Natural killer cell (primary cell): ENCODE measurements around the gene FAM227B. TPM values are rescaled to one million over a fixed set of nuclear protein-coding genes. Genes with fewer than 3 reads are reported as not detected.

Source experiments
- ATAC-seq, 3 donors: fragments of 150-1000 bp in 2 of 3; fragments of 200-7000 bp in 1 of 3; cut with Tn5 transposase; 1 replicate in 1 of 3; 2 replicates in 2 of 3; pipeline ENCODE4 v1.10.0; 2021; ENCODE audit warnings: mild to moderate bottlenecking in 2 of 3, moderate library complexity in 2 of 3
- DNase-seq, 2 donors: peaks; one replicate each; pipeline versions ENCODE4 v3.0.0 to v3.0.0-alpha.2; 2013 to 2021; ENCODE audit warnings: mixed read lengths in 1 of 2
- H3K27ac ChIP-seq: one replicate; pipeline ENCODE4 v1.5.1; 2013; ENCODE audit warnings: mild to moderate bottlenecking, low read length
- H3K27me3 ChIP-seq: one replicate; pipeline ENCODE4 v1.6.1; 2013; ENCODE audit warnings: low read length; ENCODE audit not compliant: control insufficient read depth, insufficient read depth
- H3K36me3 ChIP-seq: one replicate; pipeline ENCODE4 v1.6.1; 2013; ENCODE audit warnings: low read length; ENCODE audit not compliant: control insufficient read depth, insufficient read depth
- H3K4me1 ChIP-seq: one replicate; pipeline ENCODE4 v1.6.1; 2013; ENCODE audit warnings: low read length; ENCODE audit not compliant: control insufficient read depth, insufficient read depth
- H3K4me3 ChIP-seq: one replicate; pipeline ENCODE4 v1.5.1; 2013; ENCODE audit warnings: low read length
- H3K9me3 ChIP-seq: one replicate; pipeline ENCODE4 v1.6.1; 2013; ENCODE audit warnings: low read length; ENCODE audit not compliant: control insufficient read depth, insufficient read depth
- H3K27ac Mint-ChIP-seq, 2 donors: one replicate each; pipeline ENCODE4 v1.8.0; 2022; ENCODE audit warnings: mild to moderate bottlenecking in 2 of 2, mixed read lengths in 2 of 2, moderate library complexity in 1 of 2
- H3K27me3 Mint-ChIP-seq, 2 donors: one replicate each; pipeline ENCODE4 v1.8.0; 2022; ENCODE audit warnings: low read depth in 2 of 2, mixed read lengths in 2 of 2
- H3K36me3 Mint-ChIP-seq: one replicate; pipeline ENCODE4 v1.8.0; 2022; ENCODE audit warnings: mixed read lengths
- H3K4me1 Mint-ChIP-seq, 2 donors: one replicate each; pipeline ENCODE4 v1.8.0; 2022; ENCODE audit warnings: mixed read lengths in 2 of 2
- H3K4me3 Mint-ChIP-seq: one replicate; pipeline ENCODE4 v1.8.0; 2022; ENCODE audit warnings: mild to moderate bottlenecking, moderate library complexity, mixed read lengths
- H3K9me3 Mint-ChIP-seq, 2 donors: one replicate each; pipeline ENCODE4 v1.8.0; 2022; ENCODE audit warnings: mixed read lengths in 2 of 2
- CTCF ChIP-seq: fragments of 200-600 bp; IDR thresholded peaks from one replicate; pipeline ENCODE4 v1.8.0; 2022; ENCODE audit warnings: antibody characterized with exemption
- WGBS: methylation state at CpG from one replicate; pipeline ENCODE4 v1.1.7; 2013; ENCODE audit warnings: missing lambda C conversion rate; ENCODE audit not compliant: insufficient coverage; 5-methylcytosine and 5-hydroxymethylcytosine counted together
- intact Hi-C: fragments of 100-400 bp; cut with micrococcal nuclease; formaldehyde crosslinking; loops from one replicate; pipeline ENCODE4 v1.14.2; 2022
- total RNA-seq, 4 donors: library from RNA; stranded (reverse); fragments of 120-200 nt in 1 of 4; gene quantifications; one replicate each; pipeline versions ENCODE4 v1.2.3 to v1.2.4, GENCODE V29; 2013 to 2022

FAM227B gene
- total RNA-seq, 3 donors from 2014 or later (not counting 1 experiment from before 2014, with no cell fraction given), result 3.8 to 5.0 (median 4.9) TPM

DNA sequence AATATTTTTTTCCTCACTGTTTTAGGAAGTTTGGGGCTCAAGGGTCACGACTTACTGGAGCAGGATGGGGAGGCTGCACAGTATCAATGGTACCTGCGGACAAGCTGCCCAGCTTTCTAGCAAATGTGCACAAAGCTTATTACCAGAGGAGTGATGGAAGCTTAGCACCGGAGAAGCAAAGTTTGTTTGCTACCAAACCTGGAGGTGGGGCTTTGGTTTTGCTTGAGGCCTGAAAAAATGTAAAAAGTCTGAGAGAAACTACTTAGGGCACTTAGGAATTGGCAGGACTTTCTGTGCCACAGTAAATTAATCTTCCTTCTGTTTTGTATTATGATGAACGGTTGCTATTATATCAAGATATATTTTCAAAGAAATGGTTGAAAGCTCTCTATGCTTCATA is 292.7 kb downstream of the FAM227B start:
- no peak for DNase-seq
- H3K9me3 ChIP-seq, result no peaks in the 10 kb centered on the region
- ATAC-seq, result no peak
- no peak for TF ChIP-seq CTCF
- H3K27ac ChIP-seq, result no peak overlapping the region
- peaks cover 0 to 2% of the 10 kb centered on the region in 2 donors for H3K4me1 Mint-ChIP-seq
- no peaks in the 10 kb centered on the region for H3K36me3 Mint-ChIP-seq
- H3K4me3 Mint-ChIP-seq, result no peak overlapping the region
- 98% methylated on average over 3 of the region's 4 CpGs for WGBS
- H3K9me3 Mint-ChIP-seq, result no peaks in the 10 kb centered on the region
- H3K27me3 Mint-ChIP-seq, result no peaks in the 10 kb centered on the region
- peaks cover 9% of the 10 kb centered on the region for H3K36me3 ChIP-seq
- H3K27ac Mint-ChIP-seq, result no peak overlapping the region
- H3K4me3 ChIP-seq, result no peak overlapping the region
- H3K4me1 ChIP-seq, result no peaks in the 10 kb centered on the region
- intact Hi-C loops, result no loop called here
- H3K27me3 ChIP-seq, result no peaks in the 10 kb centered on the region

- Histone ChIP-seq H3K9me3 (no peaks in the 10 kb centered on the region), H3K27ac (no peak overlapping the region), H3K4me1 (no peaks in the 10 kb centered on the region), H3K27me3 (no peaks in the 10 kb centered on the region), H3K4me3 (no peak overlapping the region), H3K36me3 (peaks cover 19% of the 10 kb centered on the region)
- peaks cover 11 to 14% of the 10 kb centered on the region in 2 donors for H3K4me1 Mint-ChIP-seq
- 100% methylated on average over 1 of the region's 1 CpG for whole genome bisulfite sequencing
- no peaks in the 10 kb centered on the region for H3K27me3 Mint-ChIP-seq
- intact Hi-C loops, result no loop called here
- no peak for TF ChIP-seq CTCF
- H3K4me3 Mint-ChIP-seq, result no peak overlapping the region
- no peaks in the 10 kb centered on the region for H3K9me3 Mint-ChIP-seq
- ATAC-seq (no peak), DNase-seq (no peak)
- H3K36me3 Mint-ChIP-seq, result peaks cover 17% of the 10 kb centered on the region
- no peak overlapping the region for H3K27ac Mint-ChIP-seq
Observed at GRCh38 chr15:49323207-49323606, 297.4 kb downstream of the FAM227B start.

- H3K27ac ChIP-seq, result no peak overlapping the region
- Mint-ChIP-seq H3K9me3 (no peaks in the 10 kb centered on the region), H3K4me1 (peaks cover 11 to 20% of the 10 kb centered on the region in 2 donors), H3K27ac (peak overlapping the region in 1 of 2 donors; percentile 0), H3K27me3 (no peaks in the 10 kb centered on the region), H3K4me3 (no peak overlapping the region), H3K36me3 (peaks cover 17% of the 10 kb centered on the region)
- DNase-seq (no peak), ATAC-seq (no peak)
- intact Hi-C loops, result no loop called here
- H3K36me3 ChIP-seq, result peaks cover 17% of the 10 kb centered on the region
- no peaks in the 10 kb centered on the region for H3K9me3 ChIP-seq
- H3K27me3 ChIP-seq, result no peaks in the 10 kb centered on the region
- TF ChIP-seq CTCF, result no peak
- WGBS, result no CpG with 5 or more reads among the region's 1 CpG
- H3K4me1 ChIP-seq, result no peaks in the 10 kb centered on the region
- no peak overlapping the region for H3K4me3 ChIP-seq
Observed at GRCh38 chr15:49320351-49320750, 300.3 kb downstream of the FAM227B start.

DNA sequence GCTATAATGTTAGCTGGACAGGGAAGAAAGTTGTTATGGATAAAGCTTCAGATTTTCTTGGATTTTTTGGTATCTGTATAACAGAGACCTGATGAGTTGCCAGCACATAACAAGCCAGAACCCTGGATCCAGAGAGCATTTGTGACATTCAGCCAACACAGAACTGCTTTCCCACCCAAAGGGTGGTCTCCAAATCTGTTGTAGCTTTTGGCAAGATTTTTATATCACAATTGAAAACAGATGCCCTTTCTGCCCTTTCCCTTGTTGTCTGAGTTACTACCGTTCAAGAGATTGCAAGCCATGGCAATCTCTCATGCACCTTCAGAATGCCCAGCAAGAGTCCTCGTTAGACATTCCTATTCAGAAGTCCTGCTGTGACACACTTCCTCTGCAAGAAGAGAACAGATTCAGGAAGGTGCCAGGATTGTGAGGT is 305.2 kb downstream of the FAM227B start:
- peaks cover 5% of the 10 kb centered on the region for H3K36me3 ChIP-seq
- ATAC-seq (no peak), DNase-seq (no peak)
- no peak overlapping the region for H3K27ac ChIP-seq
- Mint-ChIP-seq H3K4me3 (no peak overlapping the region), H3K9me3 (no peaks in the 10 kb centered on the region), H3K4me1 (peaks cover 20 to 22% of the 10 kb centered on the region in 2 donors), H3K36me3 (peaks cover 8% of the 10 kb centered on the region), H3K27ac (no peak overlapping the region), H3K27me3 (no peaks in the 10 kb centered on the region)
- H3K4me1 ChIP-seq, result no peaks in the 10 kb centered on the region
- H3K9me3 ChIP-seq, result no peaks in the 10 kb centered on the region
- WGBS, result 98% methylated on average over 2 of the region's 2 CpGs
- H3K4me3 ChIP-seq, result no peak overlapping the region
- H3K27me3 ChIP-seq, result no peaks in the 10 kb centered on the region
- no peak for TF ChIP-seq CTCF
- intact Hi-C loops, result no loop called here
